ENCODE data around the gene ASIC4.

The ASIC4 gene

GRCh38 chr2:219569635-219570034 lies 55.4 kb downstream of the ASIC4 start:
- Histone ChIP-seq H2AK5ac (ENCODE audit: low read depth, low read length) (no peak overlapping the region), H3K14ac (ENCODE audit: low read length) (no peak overlapping the region), H2BK5ac (ENCODE audit: low read length) (no peak overlapping the region), H4K8ac (ENCODE audit: low read depth, low read length) (no peak overlapping the region), H3K4ac (ENCODE audit: low read length) (no peak overlapping the region), H3K4me2 (ENCODE audit: insufficient read depth, low read length, poor library complexity, severe bottlenecking) (no peak overlapping the region), H2BK120ac (ENCODE audit: low read depth, low read length) (no peak overlapping the region), H3K9ac (ENCODE audit: low read depth, low read length, poor library complexity) (no peak overlapping the region), H2BK12ac (ENCODE audit: low read length) (no peak overlapping the region), H4K91ac (ENCODE audit: low read depth, low read length, poor library complexity) (no peak overlapping the region), H3K18ac (ENCODE audit: low read length) (no peak overlapping the region), H2BK15ac (ENCODE audit: low read length) (peak overlapping the region; percentile 49), H3K79me1 (ENCODE audit: low read depth, low read length) (peaks cover 9% of the 10 kb centered on the region), H3K27me3 (ENCODE audit: control insufficient read depth in 3 of 3, insufficient read depth in 3 of 3, low read depth in 1 of 3, low read length in 3 of 3) (peaks cover 0 to 2% (median under 1%) of the 10 kb centered on the region in 3 experiments), H3K9me3 (replicated peaks in 1 of 2; ENCODE audit: control insufficient read depth in 2 of 2, insufficient read depth in 1 of 2, low read depth in 1 of 2, low read length in 2 of 2) (no peaks in the 10 kb centered on the region), H3K23ac (ENCODE audit: low read depth, low read length, poor library complexity) (no peak overlapping the region), H3K4me3 (ENCODE audit: low read length in 2 of 2) (peak overlapping the region in 1 of 2 donors; percentile 94), H3K4me1 (ENCODE audit: control insufficient read depth in 2 of 2, insufficient read depth in 1 of 2, low read depth in 1 of 2, low read length in 2 of 2) (peaks cover 9 to 11% of the 10 kb centered on the region in 2 donors), H2AFZ (ENCODE audit: low read length) (no peak overlapping the region), H3K27ac (replicated peaks; ENCODE audit: low read length) (no peak overlapping the region), H3K36me3 (replicated peaks in 1 of 2; ENCODE audit: control insufficient read depth in 2 of 2, insufficient read depth in 2 of 2, low read length in 2 of 2) (peaks cover 20 to 54% of the 10 kb centered on the region in 2 donors)
- no peak for DNase-seq (ENCODE audit: low spot score)
- WGBS, 2 donors (ENCODE audit: extremely low coverage in 2 of 2, insufficient read length in 2 of 2, insufficient replicate concordance in 1 of 2), result no CpG with 5 or more reads among the region's 6 CpGs

- no peak overlapping the region for H3K27ac ChIP-seq (replicated peaks; ENCODE audit: low read length)
- peak overlapping the region; percentile 100 for H3K18ac ChIP-seq (ENCODE audit: low read length)
- peaks cover 9 to 11% of the 10 kb centered on the region in 2 donors for H3K4me1 ChIP-seq (ENCODE audit: control insufficient read depth in 2 of 2, insufficient read depth in 1 of 2, low read depth in 1 of 2, low read length in 2 of 2)
- H2BK12ac ChIP-seq (ENCODE audit: low read length), result peak overlapping the region; percentile 84
- peak overlapping the region; percentile 99 for H3K9ac ChIP-seq (ENCODE audit: low read depth, low read length, poor library complexity)
- H2BK120ac ChIP-seq (ENCODE audit: low read depth, low read length), result no peak overlapping the region
- H3K27me3 ChIP-seq (ENCODE audit: control insufficient read depth in 3 of 3, insufficient read depth in 3 of 3, low read depth in 1 of 3, low read length in 3 of 3), result peaks cover 0 to 3% (median 2%) of the 10 kb centered on the region in 3 experiments
- peaks cover 9% of the 10 kb centered on the region for H3K79me1 ChIP-seq (ENCODE audit: low read depth, low read length)
- peak overlapping the region; percentile 83 for H2AK5ac ChIP-seq (ENCODE audit: low read depth, low read length)
- H3K9me3 ChIP-seq (replicated peaks in 1 of 2; ENCODE audit: control insufficient read depth in 2 of 2, insufficient read depth in 1 of 2, low read depth in 1 of 2, low read length in 2 of 2), result no peaks in the 10 kb centered on the region
- peak overlapping the region; percentile 49 for H2BK15ac ChIP-seq (ENCODE audit: low read length)
- peak overlapping the region; percentile 94 for H3K4ac ChIP-seq (ENCODE audit: low read length)
- H2BK5ac ChIP-seq (ENCODE audit: low read length), result peak overlapping the region; percentile 50
- no peak overlapping the region for H4K91ac ChIP-seq (ENCODE audit: low read depth, low read length, poor library complexity)
- H2AFZ ChIP-seq (ENCODE audit: low read length), result peak overlapping the region; percentile 98
- peak overlapping the region; percentile 93 for H3K23ac ChIP-seq (ENCODE audit: low read depth, low read length, poor library complexity)
- peak overlapping the region; percentile 99 for H3K14ac ChIP-seq (ENCODE audit: low read length)
- H4K8ac ChIP-seq (ENCODE audit: low read depth, low read length), result peak overlapping the region; percentile 82
- peak overlapping the region; percentile 86 to 94 for H3K4me3 ChIP-seq (ENCODE audit: low read length in 2 of 2)
- WGBS, 2 donors (ENCODE audit: extremely low coverage in 2 of 2, insufficient read length in 2 of 2, insufficient replicate concordance in 1 of 2), result no CpG with 5 or more reads among the region's 95 CpGs
- peaks cover 16 to 46% of the 10 kb centered on the region in 2 donors for H3K36me3 ChIP-seq (replicated peaks in 1 of 2; ENCODE audit: control insufficient read depth in 2 of 2, insufficient read depth in 2 of 2, low read length in 2 of 2)
- peak; percentile 39 for DNase-seq (ENCODE audit: low spot score)
- H3K4me2 ChIP-seq (ENCODE audit: insufficient read depth, low read length, poor library complexity, severe bottlenecking), result peak overlapping the region; percentile 91
Measured at GRCh38 chr2:219570194-219570923, 56.1 kb downstream of the ASIC4 start.

- peak overlapping the region; percentile 94 for H3K4ac ChIP-seq (ENCODE audit: low read length)
- H3K27ac ChIP-seq (replicated peaks; ENCODE audit: low read length), result peak overlapping the region; percentile 56
Measured at GRCh38 chr2:219570924-219571310, 56.6 kb downstream of the ASIC4 start.

More at GRCh38 chr2:219570924-219571310, 56.6 kb downstream of the ASIC4 start:
- Histone ChIP-seq H2BK15ac (ENCODE audit: low read length) (peak overlapping the region; percentile 77), H3K36me3 (replicated peaks in 1 of 2; ENCODE audit: control insufficient read depth in 2 of 2, insufficient read depth in 2 of 2, low read length in 2 of 2) (peaks cover 16 to 41% of the 10 kb centered on the region in 2 donors), H4K8ac (ENCODE audit: low read depth, low read length) (no peak overlapping the region), H3K9me3 (replicated peaks in 1 of 2; ENCODE audit: control insufficient read depth in 2 of 2, insufficient read depth in 1 of 2, low read depth in 1 of 2, low read length in 2 of 2) (no peaks in the 10 kb centered on the region), H3K18ac (ENCODE audit: low read length) (peak overlapping the region; percentile 100), H3K4me2 (ENCODE audit: insufficient read depth, low read length, poor library complexity, severe bottlenecking) (peak overlapping the region; percentile 91), H3K23ac (ENCODE audit: low read depth, low read length, poor library complexity) (peak overlapping the region; percentile 93), H2BK120ac (ENCODE audit: low read depth, low read length) (no peak overlapping the region), H3K14ac (ENCODE audit: low read length) (peak overlapping the region; percentile 99), H4K91ac (ENCODE audit: low read depth, low read length, poor library complexity) (peak overlapping the region; percentile 72), H2BK12ac (ENCODE audit: low read length) (peak overlapping the region; percentile 58), H2AK5ac (ENCODE audit: low read depth, low read length) (peak overlapping the region; percentile 83), H3K9ac (ENCODE audit: low read depth, low read length, poor library complexity) (peak overlapping the region; percentile 99), H2BK5ac (ENCODE audit: low read length) (peak overlapping the region; percentile 50), H3K4me3 (ENCODE audit: low read length in 2 of 2) (peak overlapping the region; percentile 86 to 94), H3K27me3 (ENCODE audit: control insufficient read depth in 3 of 3, insufficient read depth in 3 of 3, low read depth in 1 of 3, low read length in 3 of 3) (peaks cover 0 to 3% (median 2%) of the 10 kb centered on the region in 3 experiments), H3K4me1 (ENCODE audit: control insufficient read depth in 2 of 2, insufficient read depth in 1 of 2, low read depth in 1 of 2, low read length in 2 of 2) (peaks cover 9 to 11% of the 10 kb centered on the region in 2 donors), H2AFZ (ENCODE audit: low read length) (peak overlapping the region; percentile 98), H3K79me1 (ENCODE audit: low read depth, low read length) (peaks cover 9% of the 10 kb centered on the region)
- DNase-seq (ENCODE audit: low spot score), result no peak
- WGBS, 2 donors (ENCODE audit: extremely low coverage in 2 of 2, insufficient read length in 2 of 2, insufficient replicate concordance in 1 of 2), result no CpG with 5 or more reads among the region's 55 CpGs
